ENCODE data around the gene CHRDL1.

DNA sequence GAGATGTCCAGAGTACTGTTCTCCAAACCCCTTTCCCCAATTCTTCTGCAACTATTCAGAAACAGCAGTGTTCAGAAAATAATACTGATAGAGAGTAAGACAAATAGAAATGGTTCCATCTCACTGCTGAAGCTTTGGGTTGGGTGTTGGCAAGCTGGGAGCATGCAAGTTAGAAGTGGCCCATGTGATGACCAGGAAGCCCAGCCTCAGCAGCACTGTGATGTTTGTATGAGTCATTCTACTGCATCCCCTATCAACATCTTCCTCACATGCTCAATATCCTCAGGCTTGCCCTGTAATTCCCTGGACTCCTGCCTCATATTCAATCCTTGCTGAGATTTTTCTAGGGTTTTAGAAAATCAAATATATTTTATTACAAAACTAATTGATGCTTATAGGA lies 96.5 kb downstream of the CHRDL1 start:
- TF ChIP-seq ZNF274 (IDR thresholded peaks at IDR 0.05; ENCODE audit: low read depth, low read length) (no peak), YY1 (IDR thresholded peaks at IDR 0.05; ENCODE audit: insufficient read depth, insufficient read length) (no peak), SUZ12 (IDR thresholded peaks at IDR 0.05; ENCODE audit: extremely low read depth, insufficient read depth, insufficient read length) (no peak)

Measured in NT2/D1 (cell line).